HG02798 (cell line): ENCODE data around the gene MMP24OS.
A peak's percentile ranks its signal among the peaks of the same experiment; 100 is the strongest.

Experiments
- ATAC-seq: cut with Tn5 transposase; IDR thresholded peaks from one replicate; pipeline ENCODE4 v1.9.1; 2021; ENCODE audit warnings: mild to moderate bottlenecking; ENCODE audit not compliant: unreplicated experiment, poor library complexity

Gene MMP24OS

GRCh38 chr20:35307666-35308653 lies 30.0 kb upstream of the MMP24OS start:
- ATAC-seq, result no peak

DNA sequence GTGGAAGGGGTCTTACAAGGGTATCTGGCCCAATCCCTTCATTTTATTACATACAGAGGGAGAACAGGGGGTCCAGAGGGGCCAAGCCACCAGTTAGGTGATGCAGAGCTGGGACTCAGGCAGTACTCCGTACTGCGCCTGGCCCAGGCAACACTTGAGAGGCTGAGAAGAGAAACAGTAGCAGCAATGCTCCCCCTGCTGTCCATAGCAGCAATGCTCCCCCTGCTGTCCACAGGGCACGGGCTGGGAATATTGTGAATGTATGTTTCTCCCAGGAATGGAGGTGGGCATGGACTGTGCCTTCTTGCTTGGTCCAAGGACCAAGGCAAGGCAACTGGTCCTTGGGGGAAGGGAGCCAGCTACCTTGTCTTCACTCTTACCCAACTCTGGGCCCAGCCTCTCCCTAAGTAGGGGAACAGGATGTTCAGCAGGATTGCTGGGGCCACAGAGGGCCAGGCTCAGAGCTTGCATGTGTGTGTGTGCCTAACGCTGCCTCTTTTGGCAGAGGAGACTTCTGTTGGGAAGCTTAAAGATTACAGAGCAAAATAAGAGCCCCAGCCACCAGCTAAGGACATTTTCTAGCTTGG lies 29.1 kb upstream of the MMP24OS start:
- no peak for ATAC-seq

- ATAC-seq, result no peak
These were observed 28.0 kb upstream of the MMP24OS start for GRCh38 chr20:35305682-35306556.

DNA sequence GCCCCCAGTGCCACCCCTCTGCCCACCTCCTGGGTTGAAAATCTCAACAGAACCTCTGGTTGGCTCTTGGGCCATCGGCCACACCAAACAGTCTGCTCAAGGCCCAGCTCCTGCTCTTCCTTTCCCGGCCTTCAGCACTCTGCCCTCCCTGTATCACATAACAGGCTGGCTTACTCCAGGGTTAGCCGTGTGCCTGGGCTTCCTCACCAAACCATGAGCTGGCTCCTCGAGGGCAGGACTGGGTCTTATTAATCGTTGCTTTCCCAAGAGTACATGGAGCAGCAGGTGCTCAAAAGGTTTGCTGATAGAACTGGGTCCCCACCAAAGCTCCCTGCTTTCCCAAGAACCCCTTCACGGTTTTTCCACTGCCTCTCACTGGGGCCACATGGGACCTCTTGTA lies 27.0 kb upstream of the MMP24OS start:
- no peak for ATAC-seq

GRCh38 chr20:35303735-35304491 lies 26.0 kb upstream of the MMP24OS start:
- ATAC-seq, result peak; percentile 64

GRCh38 chr20:35303382-35303734 lies 25.4 kb upstream of the MMP24OS start:
- no peak for ATAC-seq

GRCh38 chr20:35302421-35303335 lies 24.8 kb upstream of the MMP24OS start:
- no peak for ATAC-seq

DNA sequence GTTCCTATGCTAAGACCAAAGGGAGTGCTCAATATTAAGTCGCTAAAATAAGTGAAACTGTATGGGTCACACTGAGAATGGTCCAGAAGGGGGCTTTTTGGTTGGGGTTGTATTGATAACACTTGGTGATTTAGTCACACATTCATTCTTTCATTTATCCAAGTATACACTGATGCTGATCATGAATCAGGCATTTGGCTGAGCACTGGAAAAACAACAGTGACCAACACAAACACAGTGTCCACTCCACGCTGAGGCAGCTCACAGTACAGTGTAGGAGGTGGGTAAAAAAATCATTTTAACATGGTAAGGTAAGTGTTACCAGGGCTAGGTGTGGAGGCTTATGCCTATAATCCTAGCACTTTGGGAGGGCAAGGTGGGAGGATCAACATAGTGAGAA lies 23.5 kb upstream of the MMP24OS start:
- no peak for ATAC-seq

DNA sequence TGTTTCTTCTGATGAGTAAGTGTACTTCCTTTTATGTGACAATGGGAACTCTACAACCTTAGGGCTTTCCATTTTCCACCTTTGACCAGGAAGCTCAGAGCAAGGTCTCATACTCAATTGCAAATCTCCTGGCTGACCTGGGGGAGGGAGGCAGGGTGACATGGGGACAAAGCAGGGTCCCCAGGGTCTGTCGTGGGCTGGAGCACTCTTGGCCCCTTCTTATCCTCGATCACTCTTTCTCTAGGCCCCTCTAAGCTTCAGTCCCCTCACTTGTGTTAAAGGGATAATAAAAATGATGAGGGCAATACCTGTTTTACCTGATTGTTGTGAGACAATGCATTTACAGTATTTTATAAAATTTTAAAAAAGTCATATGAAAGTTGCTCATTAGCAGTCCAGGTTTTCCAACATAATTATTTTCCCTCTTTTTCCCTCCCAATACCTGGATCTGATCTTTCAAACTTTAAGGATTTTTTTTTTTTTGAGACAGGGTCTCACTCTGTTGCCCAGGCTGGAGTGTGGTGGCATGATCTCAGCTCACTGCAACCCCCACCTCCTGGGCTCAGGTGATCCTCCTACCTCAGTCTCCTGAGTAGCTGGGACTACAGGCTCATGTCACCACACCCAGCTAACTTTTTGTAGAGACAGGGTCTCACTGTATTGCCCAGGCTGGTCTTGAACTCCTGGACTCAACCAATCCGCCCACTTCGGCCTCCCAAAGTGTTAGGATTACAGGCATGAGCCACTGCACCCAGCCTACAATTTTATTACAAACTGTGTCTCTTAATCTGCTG lies 22.7 kb upstream of the MMP24OS start:
- no peak for ATAC-seq

DNA sequence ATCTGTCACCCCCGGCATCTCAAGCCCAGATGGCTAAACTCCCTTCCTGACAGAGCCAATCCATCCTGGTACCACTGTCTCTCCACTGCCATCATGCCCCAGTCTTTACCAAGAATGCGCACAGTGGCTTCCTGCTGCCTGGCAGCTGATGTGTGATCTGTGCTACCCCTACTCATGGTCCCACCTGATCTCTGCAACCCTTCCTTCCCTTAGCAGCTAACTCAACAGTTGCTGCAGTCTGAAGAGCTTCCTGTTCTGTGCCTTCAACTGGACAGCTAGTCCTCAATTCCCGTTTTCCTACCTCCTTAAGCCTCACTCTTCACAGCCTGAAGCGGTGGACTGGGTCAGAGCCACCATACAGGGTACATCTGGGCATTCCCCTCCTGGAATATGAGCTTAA lies 21.9 kb upstream of the MMP24OS start:
- no peak for ATAC-seq

- no peak for ATAC-seq
These were observed 20.3 kb upstream of the MMP24OS start for GRCh38 chr20:35298264-35298663.

- ATAC-seq, result no peak
These were observed 19.8 kb upstream of the MMP24OS start for GRCh38 chr20:35297740-35298139.

DNA sequence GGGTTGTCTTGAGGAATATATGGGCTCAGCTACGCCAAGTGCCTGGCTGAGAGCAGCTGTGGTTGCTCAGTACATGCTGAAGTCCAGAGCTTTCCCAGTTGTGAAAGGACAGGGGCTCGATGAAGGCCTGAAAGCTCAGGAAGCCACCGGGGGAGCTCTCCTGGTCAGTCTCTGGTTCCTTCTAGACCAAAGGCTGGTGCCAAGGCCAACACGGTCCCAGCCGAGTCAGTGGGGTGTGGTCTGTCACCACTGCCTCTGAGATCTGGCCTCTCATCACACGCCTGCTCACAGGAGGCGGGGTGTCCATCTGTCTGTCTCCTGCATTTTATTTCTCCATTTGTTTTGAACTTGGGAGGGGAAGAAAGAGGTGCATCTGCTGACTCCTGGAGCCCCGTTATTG lies 19.2 kb upstream of the MMP24OS start:
- no peak for ATAC-seq

DNA sequence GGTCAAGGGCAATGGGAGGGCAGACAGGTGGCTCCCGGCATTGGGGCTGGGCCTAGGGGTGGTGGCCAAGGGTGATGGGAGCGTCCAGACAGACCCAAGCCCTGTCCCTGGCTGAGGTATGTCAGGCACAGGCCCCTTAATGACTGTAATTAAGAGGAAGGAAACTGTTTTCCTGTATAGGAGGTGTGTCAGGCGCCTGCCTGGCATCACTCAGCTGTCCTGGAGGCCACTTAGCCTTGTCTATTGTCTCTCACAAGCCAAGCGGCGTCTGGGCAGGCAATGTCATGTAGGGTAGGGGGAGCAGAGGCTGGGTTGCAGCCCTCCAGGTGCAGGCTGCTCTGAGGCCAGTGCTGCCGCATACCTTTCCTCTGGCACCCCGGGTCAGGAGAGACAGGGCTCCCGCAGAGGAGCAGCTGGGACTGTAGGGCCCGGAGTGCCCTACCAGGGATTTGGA lies 18.2 kb upstream of the MMP24OS start:
- no peak for ATAC-seq

- ATAC-seq, result no peak
These were observed 17.8 kb upstream of the MMP24OS start for GRCh38 chr20:35295674-35296073.

DNA sequence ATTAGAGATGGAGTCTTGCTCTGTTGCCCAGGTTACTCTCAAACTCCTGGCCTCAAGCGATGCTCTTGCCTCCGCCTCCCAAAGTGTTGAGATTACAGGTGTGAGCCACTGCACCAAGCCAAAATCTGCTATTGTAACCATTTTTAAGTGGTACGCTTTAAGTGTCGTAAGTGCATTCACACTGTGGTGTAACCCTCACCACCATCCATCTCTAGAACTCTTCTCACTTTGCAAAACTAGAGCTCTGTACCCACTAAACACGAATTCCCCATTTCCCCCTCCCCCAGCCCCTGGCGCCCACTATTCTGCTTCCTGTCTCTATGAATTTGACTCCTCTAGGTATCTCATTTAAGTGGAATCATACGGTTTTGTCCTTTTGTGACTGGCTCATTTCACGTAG lies 17.1 kb upstream of the MMP24OS start:
- ATAC-seq, result no peak

DNA sequence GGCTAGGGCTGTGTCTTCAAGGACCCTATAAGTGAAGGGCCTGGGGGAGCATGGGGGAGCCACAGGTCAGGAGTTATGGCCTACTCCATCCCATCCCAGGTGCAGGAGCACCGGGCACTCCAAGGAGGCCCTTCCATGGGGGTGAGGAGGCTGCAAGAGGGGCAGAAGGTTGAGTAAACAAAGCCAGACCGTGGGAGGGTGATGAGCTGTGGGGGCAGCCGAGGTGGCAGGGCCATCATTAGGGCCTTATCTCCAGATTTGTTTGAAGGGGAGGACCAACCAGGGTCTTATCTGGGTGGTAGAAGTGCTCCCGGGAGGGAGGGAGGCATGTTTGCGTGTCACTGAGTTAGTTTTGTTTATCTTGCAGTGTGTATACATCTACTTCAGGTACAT lies 16.4 kb upstream of the MMP24OS start:
- no peak for ATAC-seq
